DND-41 (cell line): Measurements from ENCODE around the gene PRRC2B.

Experiments
- EZH2 ChIP-seq: IDR thresholded peaks from 3 replicates; pipeline ENCODE4 v1.6.1; 2012; ENCODE audit warnings: borderline replicate concordance, low read depth, mild to moderate bottlenecking, moderate library complexity, low read length, inconsistent platforms; ENCODE audit not compliant: severe bottlenecking
- TF ChIP-seq, protein P1 (sequence below): IDR thresholded peaks from 2 replicates; pipeline ENCODE4 v1.5.1; 2012; ENCODE audit warnings: borderline replicate concordance, low read length, moderate library complexity, mild to moderate bottlenecking; ENCODE audit not compliant: poor library complexity, severe bottlenecking; ENCODE audit errors: extremely low read depth

DNA sequence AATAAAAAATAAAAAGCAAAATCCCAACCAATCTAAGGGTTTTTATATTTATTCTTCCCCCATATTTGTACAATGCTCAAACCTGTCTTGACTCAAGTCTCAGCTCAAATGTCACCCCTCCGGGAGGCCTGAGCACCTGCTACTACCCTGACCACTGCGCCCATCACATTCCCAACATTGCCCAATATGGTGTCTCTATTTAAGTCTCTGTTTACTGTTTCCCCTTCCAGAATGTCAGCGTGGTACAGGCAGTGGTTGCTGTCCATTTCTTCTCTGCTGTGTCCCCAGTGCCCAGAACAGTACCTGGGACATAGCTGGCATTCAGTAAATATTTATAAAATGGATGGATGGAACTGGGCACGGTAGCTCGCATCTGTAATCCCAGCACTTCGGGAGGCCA is 47.3 kb upstream of the PRRC2B start:
- TF ChIP-seq EZH2 = no peak
- TF ChIP-seq, protein P1, sequence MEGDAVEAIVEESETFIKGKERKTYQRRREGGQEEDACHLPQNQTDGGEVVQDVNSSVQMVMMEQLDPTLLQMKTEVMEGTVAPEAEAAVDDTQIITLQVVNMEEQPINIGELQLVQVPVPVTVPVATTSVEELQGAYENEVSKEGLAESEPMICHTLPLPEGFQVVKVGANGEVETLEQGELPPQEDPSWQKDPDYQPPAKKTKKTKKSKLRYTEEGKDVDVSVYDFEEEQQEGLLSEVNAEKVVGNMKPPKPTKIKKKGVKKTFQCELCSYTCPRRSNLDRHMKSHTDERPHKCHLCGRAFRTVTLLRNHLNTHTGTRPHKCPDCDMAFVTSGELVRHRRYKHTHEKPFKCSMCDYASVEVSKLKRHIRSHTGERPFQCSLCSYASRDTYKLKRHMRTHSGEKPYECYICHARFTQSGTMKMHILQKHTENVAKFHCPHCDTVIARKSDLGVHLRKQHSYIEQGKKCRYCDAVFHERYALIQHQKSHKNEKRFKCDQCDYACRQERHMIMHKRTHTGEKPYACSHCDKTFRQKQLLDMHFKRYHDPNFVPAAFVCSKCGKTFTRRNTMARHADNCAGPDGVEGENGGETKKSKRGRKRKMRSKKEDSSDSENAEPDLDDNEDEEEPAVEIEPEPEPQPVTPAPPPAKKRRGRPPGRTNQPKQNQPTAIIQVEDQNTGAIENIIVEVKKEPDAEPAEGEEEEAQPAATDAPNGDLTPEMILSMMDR = no peak
